Urinary bladder (tissue), 4 donors: ENCODE measurements around the gene CYBA. TPM values are rescaled to one million over a fixed set of nuclear protein-coding genes. Genes with fewer than 3 reads are reported as not detected.
A peak's percentile ranks its signal among the peaks of the same experiment; 100 is the strongest.

Experiments used
- DNase-seq: peaks from one replicate; pipeline ENCODE4 v3.0.0-alpha.2; 2015; ENCODE audit errors: extremely low spot score
- H3K27ac ChIP-seq: one replicate; pipeline ENCODE4 v1.5.1; 2013; ENCODE audit warnings: low read depth, mild to moderate bottlenecking, moderate library complexity
- H3K36me3 ChIP-seq: one replicate; pipeline ENCODE4 v1.6.1; 2013; ENCODE audit warnings: mild to moderate bottlenecking, moderate library complexity; ENCODE audit not compliant: insufficient read depth
- H3K4me1 ChIP-seq: one replicate; pipeline ENCODE4 v1.6.1; 2013; ENCODE audit warnings: mild to moderate bottlenecking, moderate library complexity; ENCODE audit not compliant: insufficient read depth
- H3K4me3 ChIP-seq: one replicate; pipeline ENCODE4 v1.5.1; 2013; ENCODE audit warnings: low read depth, low read length
- WGBS: extraction: QIAGEN DNeasy Blood & Tissue Kit; methylation state at CpG from one replicate; pipeline ENCODE4 v1.1.7; 2013; 5-methylcytosine and 5-hydroxymethylcytosine counted together
- polyA plus RNA-seq: library from polyadenylated mRNA; stranded (reverse); fragments of 200-250 nt; gene quantifications from one replicate; pipeline ENCODE4 v1.2.3, GENCODE V29; 2013
- total RNA-seq: library from RNA; depleted of rRNA; stranded (reverse); fragments of >200 nt; gene quantifications from one replicate; pipeline ENCODE4 v1.2.3, GENCODE V29; 2014
- donor health status: healthy with polysubstance abuse.
- donor health status: healthy.

Gene CYBA
- total RNA-seq (90.4 TPM), polyA plus RNA-seq (145 TPM)

DNA sequence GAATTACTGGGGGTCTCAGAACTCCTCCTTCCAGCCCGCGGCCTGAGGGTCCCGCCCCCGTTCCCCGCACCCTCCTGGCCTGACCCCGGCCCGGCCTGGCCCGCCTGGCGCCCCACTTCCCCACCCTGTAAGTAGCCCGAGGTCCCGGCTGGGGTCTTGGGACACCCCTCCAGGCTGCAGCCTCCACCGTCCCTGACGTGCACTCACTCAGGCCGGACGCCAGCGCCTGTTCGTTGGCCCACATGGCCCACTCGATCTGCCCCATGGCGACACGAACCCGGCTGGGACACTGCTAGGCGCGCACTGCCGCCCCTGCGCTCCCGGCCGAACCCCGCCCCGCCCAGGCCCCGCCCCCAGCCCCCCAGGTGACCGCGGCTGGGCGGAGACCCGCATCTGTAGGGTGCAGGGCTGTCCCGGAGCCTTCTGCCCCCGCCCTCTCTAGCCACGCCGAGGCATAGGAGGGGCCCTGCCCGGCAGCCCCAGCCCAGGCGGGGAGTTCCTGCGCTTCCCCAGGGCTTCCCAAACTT is at the start of gene CYBA:
Gene CYBA (minus strand): TSS at position 305 of the 527 bp plus-strand sequence. CDS start 40 bp downstream, at position 265.
- no peaks in the 10 kb centered on the region for H3K36me3 ChIP-seq
- no peaks in the 10 kb centered on the region for H3K4me1 ChIP-seq
- 2% methylated on average over 41 of the region's 41 CpGs for WGBS
- DNase-seq = no peak
- peak within 1 kb of the TSS; percentile 74 for H3K27ac ChIP-seq
- peak within 1 kb of the TSS; percentile 69 for H3K4me3 ChIP-seq

GRCh38 chr16:88700322-88700635 is 49.4 kb upstream of the CYBA start:
- H3K27ac ChIP-seq = no peak overlapping the region

DNA sequence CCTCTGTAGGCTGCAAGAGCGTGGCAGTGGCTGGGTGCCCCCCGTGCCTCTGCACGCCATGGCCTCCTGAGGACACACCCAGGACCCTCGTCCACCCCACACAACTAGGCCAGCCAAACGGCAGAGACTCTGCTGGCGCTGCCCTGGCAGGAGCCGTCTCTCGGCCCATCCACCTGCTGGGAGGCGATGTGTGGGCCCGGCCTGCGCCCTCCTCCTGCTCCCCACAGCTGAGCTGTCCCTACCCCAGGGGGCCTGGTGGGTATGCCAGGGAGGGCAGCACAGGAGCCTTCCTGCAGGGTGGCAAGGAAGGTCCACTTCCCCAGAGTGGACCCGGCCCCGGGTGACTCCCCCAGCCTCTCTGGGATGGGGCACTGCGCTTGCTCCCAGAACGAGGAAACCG is 48.3 kb upstream of the CYBA start:
- Histone ChIP-seq H3K4me3 (no peak overlapping the region), H3K36me3 (peaks cover 6% of the 10 kb centered on the region), H3K4me1 (no peaks in the 10 kb centered on the region), H3K27ac (no peak overlapping the region)
- no peak for DNase-seq
- 94% methylated on average over 16 of the region's 16 CpGs for WGBS

More at GRCh38 chr16:88700322-88700635, 49.4 kb upstream of the CYBA start:
- WGBS = 84% methylated on average over 14 of the region's 14 CpGs
- Histone ChIP-seq H3K36me3 (peaks cover 6% of the 10 kb centered on the region), H3K4me1 (no peaks in the 10 kb centered on the region), H3K4me3 (no peak overlapping the region)
- DNase-seq = no peak

GRCh38 chr16:88698646-88699045 is 47.8 kb upstream of the CYBA start:
- peaks cover 6% of the 10 kb centered on the region for H3K36me3 ChIP-seq
- WGBS = 95% methylated on average over 25 of the region's 25 CpGs
- H3K4me1 ChIP-seq = no peaks in the 10 kb centered on the region
- H3K4me3 ChIP-seq = no peak overlapping the region
- H3K27ac ChIP-seq = no peak overlapping the region
- DNase-seq = no peak

GRCh38 chr16:88697831-88698615 is 47.2 kb upstream of the CYBA start:
- no peak for DNase-seq
- Histone ChIP-seq H3K27ac (no peak overlapping the region), H3K4me1 (no peaks in the 10 kb centered on the region), H3K4me3 (no peak overlapping the region), H3K36me3 (peaks cover 6% of the 10 kb centered on the region)
- WGBS = 87% methylated on average over 37 of the region's 37 CpGs

- Histone ChIP-seq H3K4me1 (no peaks in the 10 kb centered on the region), H3K36me3 (peaks cover 6% of the 10 kb centered on the region), H3K27ac (no peak overlapping the region), H3K4me3 (no peak overlapping the region)
- WGBS = 91% methylated on average over 47 of the region's 47 CpGs
- no peak for DNase-seq
Measured at GRCh38 chr16:88697116-88697830, 46.4 kb upstream of the CYBA start.

DNA sequence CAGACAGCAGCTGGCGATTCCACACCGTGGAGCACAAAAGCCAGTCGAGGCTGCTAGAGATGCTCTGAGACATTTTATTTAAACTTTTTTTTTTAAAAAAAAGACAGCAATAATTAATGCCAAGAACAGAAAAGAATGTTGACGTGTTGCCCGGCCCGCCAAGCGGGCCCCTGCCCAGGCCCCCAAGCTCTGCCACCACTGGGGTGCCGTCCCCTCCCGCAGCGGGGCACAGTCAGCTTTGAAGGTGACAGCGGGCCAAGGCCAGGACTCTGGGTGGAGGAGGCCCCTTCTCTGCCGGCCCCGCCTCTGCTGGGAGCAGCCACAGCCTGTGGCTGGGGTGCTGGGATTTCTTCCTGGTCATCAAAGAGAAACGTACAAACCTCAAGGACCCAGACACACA is 45.6 kb upstream of the CYBA start:
- DNase-seq = no peak
- Histone ChIP-seq H3K36me3 (peaks cover 6% of the 10 kb centered on the region), H3K4me1 (no peaks in the 10 kb centered on the region), H3K27ac (no peak overlapping the region), H3K4me3 (no peak overlapping the region)
- 82% methylated on average over 14 of the region's 14 CpGs for WGBS

- 91% methylated on average over 7 of the region's 7 CpGs for WGBS
- H3K27ac ChIP-seq = no peak overlapping the region
- H3K4me1 ChIP-seq = no peaks in the 10 kb centered on the region
- peaks cover 6% of the 10 kb centered on the region for H3K36me3 ChIP-seq
- DNase-seq = no peak
- H3K4me3 ChIP-seq = no peak overlapping the region
Measured at GRCh38 chr16:88695753-88696152, 44.9 kb upstream of the CYBA start.

DNA sequence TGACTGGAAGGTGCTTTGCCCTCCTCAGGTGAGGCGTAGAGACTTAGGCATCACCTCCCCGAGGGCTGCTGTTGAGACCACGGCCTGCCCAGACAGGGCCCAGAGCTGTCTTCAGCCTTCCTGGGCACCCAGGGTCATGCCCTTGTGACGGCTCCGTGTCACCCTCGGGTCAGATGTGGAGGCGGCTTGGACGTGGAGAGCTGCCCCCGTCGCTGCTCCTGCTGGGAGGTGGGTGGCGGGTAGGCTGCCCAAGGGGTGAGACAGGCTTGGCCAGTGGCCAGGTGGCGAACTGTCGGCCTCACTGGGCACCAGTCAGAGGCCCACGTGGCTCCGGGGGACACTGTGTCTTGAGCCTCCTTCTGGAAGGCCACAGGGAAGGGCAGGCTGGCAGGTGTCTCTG is 44.4 kb upstream of the CYBA start:
- no peaks in the 10 kb centered on the region for H3K4me1 ChIP-seq
- peaks cover 6% of the 10 kb centered on the region for H3K36me3 ChIP-seq
- H3K27ac ChIP-seq = no peak overlapping the region
- 81% methylated on average over 15 of the region's 15 CpGs for WGBS
- no peak overlapping the region for H3K4me3 ChIP-seq
- no peak for DNase-seq

DNA sequence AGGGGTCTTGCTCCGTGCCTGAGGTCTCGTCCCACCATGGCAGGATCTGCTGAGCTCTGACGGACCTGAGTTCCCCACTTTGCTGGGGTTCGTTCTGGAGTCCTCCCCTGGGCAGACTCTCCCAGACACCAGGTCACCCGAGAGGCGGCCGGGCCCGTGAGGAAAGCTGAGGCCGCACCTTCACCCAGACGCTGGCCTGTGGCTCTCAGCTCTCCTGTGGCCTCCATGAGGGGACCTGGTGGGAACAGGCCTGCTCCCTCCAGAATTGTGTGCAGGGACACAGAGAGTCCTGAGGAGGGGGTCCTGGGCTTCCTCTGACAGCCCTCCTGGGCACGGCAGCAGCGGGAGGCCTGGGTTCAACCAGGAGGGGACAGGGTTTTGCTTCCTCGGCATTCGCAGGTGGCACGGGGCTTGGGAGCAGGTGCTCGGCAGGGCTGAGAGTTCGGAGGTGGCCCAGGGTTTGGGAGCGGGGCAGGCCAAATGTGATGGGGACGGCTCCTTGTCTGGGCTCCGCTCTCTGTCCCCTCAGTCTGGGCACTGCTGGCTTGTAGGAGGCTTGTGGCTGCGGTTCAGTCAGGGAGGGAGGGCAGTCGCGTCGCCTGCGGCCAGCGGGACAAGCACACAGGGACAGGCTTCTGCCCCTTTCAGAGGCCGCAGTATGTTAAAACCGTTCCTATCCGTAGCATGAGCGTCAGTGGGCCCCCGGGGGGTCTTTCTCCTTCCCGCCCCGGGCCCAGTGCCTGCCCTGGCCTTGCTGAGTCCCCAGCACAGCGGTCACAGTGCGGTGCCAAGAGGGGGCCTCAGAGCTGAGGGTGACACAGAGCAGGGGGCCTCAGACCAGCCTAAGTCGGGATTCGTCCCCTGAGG is 43.6 kb upstream of the CYBA start:
- Histone ChIP-seq H3K4me1 (no peaks in the 10 kb centered on the region), H3K36me3 (peaks cover 6% of the 10 kb centered on the region), H3K27ac (no peak overlapping the region), H3K4me3 (no peak overlapping the region)
- no peak for DNase-seq
- WGBS = 89% methylated on average over 37 of the region's 37 CpGs

GRCh38 chr16:88693420-88694177 is 42.7 kb upstream of the CYBA start:
- 89% methylated on average over 39 of the region's 39 CpGs for WGBS
- Histone ChIP-seq H3K36me3 (peaks cover 6% of the 10 kb centered on the region), H3K4me3 (no peak overlapping the region), H3K27ac (no peak overlapping the region), H3K4me1 (no peaks in the 10 kb centered on the region)
- DNase-seq = no peak

DNA sequence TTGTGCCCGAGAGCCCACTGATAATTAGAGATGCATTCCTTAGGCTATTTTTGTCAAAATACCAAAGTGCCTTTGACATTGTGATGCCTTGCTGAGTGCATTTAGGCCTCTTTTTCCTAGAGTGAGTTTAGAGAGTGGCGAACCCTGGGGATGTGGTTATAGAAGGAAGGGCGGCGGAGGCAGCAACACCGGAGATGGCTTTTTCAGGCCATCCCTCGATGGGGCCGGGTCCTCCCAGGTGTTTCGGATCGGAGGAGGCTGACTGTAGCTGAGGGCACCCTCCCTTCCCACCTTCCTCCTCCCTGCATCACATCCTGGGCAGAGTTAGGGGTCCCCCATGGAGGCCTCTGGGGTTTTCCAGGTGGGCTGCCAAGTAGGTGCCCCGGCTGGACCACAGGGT is 42.0 kb upstream of the CYBA start:
- H3K27ac ChIP-seq = no peak overlapping the region
- DNase-seq = no peak
- no peak overlapping the region for H3K4me3 ChIP-seq
- no peaks in the 10 kb centered on the region for H3K4me1 ChIP-seq
- H3K36me3 ChIP-seq = peaks cover 1% of the 10 kb centered on the region
- 90% methylated on average over 10 of the region's 10 CpGs for WGBS
